Parathyroid adenoma (tissue), 2 donors: ENCODE data around the gene MISP.

Experiments
- H2AFZ ChIP-seq: fragments of 300-600 bp; sonication (generic); one replicate; pipeline ENCODE4 v1.7.0; 2017; ENCODE audit warnings: antibody characterized with exemption, mild to moderate bottlenecking
- H3K27ac ChIP-seq: fragments of 300-600 bp; sonication (generic); one replicate; pipeline ENCODE4 v1.7.0; 2017
- H3K27me3 ChIP-seq: fragments of 300-600 bp; sonication (generic); one replicate; pipeline ENCODE4 v1.7.0; 2017; ENCODE audit warnings: low read length; ENCODE audit not compliant: control insufficient read depth, insufficient read depth
- H3K36me3 ChIP-seq: fragments of 300-600 bp; sonication (generic); one replicate; pipeline ENCODE4 v1.7.0; 2017; ENCODE audit warnings: low read length; ENCODE audit not compliant: control insufficient read depth, insufficient read depth
- H3K4me1 ChIP-seq: fragments of 300-600 bp; sonication (generic); one replicate; pipeline ENCODE4 v1.7.0; 2017; ENCODE audit warnings: control low read depth
- H3K4me2 ChIP-seq: fragments of 300-600 bp; sonication (generic); one replicate; pipeline ENCODE4 v1.7.0; 2017; ENCODE audit warnings: low read length
- H3K4me3 ChIP-seq: fragments of 300-600 bp; sonication (generic); one replicate; pipeline ENCODE4 v1.7.0; 2017; ENCODE audit warnings: low read depth, low read length
- H3K79me2 ChIP-seq: fragments of 300-600 bp; sonication (generic); one replicate; pipeline ENCODE4 v1.7.0; 2017; ENCODE audit warnings: control low read depth
- H3K9ac ChIP-seq: fragments of 300-600 bp; sonication (generic); one replicate; pipeline ENCODE4 v1.7.0; 2017; ENCODE audit warnings: mild to moderate bottlenecking
- H3K9me3 ChIP-seq: fragments of 300-600 bp; sonication (generic); one replicate; pipeline ENCODE4 v1.7.0; 2017; ENCODE audit warnings: low read length; ENCODE audit not compliant: control insufficient read depth
- CTCF ChIP-seq: fragments of 300-600 bp; sonication (generic); IDR thresholded peaks from one replicate; pipeline ENCODE4 v1.7.0; 2017; ENCODE audit warnings: antibody characterized with exemption, mild to moderate bottlenecking
- donor health status: primary hyperparathyroidism.

Gene MISP

GRCh38 chr19:708154-709143 is 42.5 kb upstream of the MISP start, which contains the start of gene PALM:
Gene PALM (plus strand): TSS chr19:708935. CDS start chr19:709147, 212 bp downstream.
- no peaks in the 10 kb centered on the region for H3K4me1 ChIP-seq
- TF ChIP-seq CTCF, result peak; percentile 6

GRCh38 chr19:709196-709964 is 41.5 kb upstream of the MISP start:
- Histone ChIP-seq H2AFZ (no peak overlapping the region), H3K27ac (no peak overlapping the region), H3K4me2 (peak overlapping the region; percentile 83), H3K9ac (no peak overlapping the region), H3K9me3 (no peaks in the 10 kb centered on the region), H3K27me3 (no peaks in the 10 kb centered on the region), H3K36me3 (no peaks in the 10 kb centered on the region), H3K79me2 (no peaks in the 10 kb centered on the region), H3K4me1 (no peaks in the 10 kb centered on the region), H3K4me3 (peak overlapping the region; percentile 49)
- no peak for TF ChIP-seq CTCF

More at GRCh38 chr19:708154-709143, 42.5 kb upstream of the MISP start, which contains the start of gene PALM:
- Histone ChIP-seq H3K36me3 (no peaks in the 10 kb centered on the region), H3K9me3 (no peaks in the 10 kb centered on the region), H3K79me2 (no peaks in the 10 kb centered on the region), H3K27me3 (no peaks in the 10 kb centered on the region), H3K27ac (no peak within 1 kb of the TSS), H2AFZ (peak within 1 kb of the TSS; percentile 91), H3K4me3 (peak within 1 kb of the TSS; percentile 50), H3K9ac (no peak within 1 kb of the TSS), H3K4me2 (peak within 1 kb of the TSS; percentile 83)

- Histone ChIP-seq H3K36me3 (no peaks in the 10 kb centered on the region), H3K27ac (no peak overlapping the region), H3K4me1 (no peaks in the 10 kb centered on the region), H2AFZ (no peak overlapping the region), H3K9me3 (no peaks in the 10 kb centered on the region), H3K4me3 (no peak overlapping the region), H3K79me2 (no peaks in the 10 kb centered on the region), H3K9ac (no peak overlapping the region), H3K4me2 (peak overlapping the region; percentile 83), H3K27me3 (no peaks in the 10 kb centered on the region)
- TF ChIP-seq CTCF, result no peak
Observed at GRCh38 chr19:709965-710571, 40.8 kb upstream of the MISP start.

GRCh38 chr19:710767-711166 is 40.1 kb upstream of the MISP start:
- H3K36me3 ChIP-seq, result no peaks in the 10 kb centered on the region
- H3K4me1 ChIP-seq, result no peaks in the 10 kb centered on the region
- H3K27me3 ChIP-seq, result no peaks in the 10 kb centered on the region
- no peaks in the 10 kb centered on the region for H3K9me3 ChIP-seq
- H3K4me2 ChIP-seq, result no peak overlapping the region
- H3K27ac ChIP-seq, result no peak overlapping the region
- H3K9ac ChIP-seq, result no peak overlapping the region
- no peaks in the 10 kb centered on the region for H3K79me2 ChIP-seq
- no peak overlapping the region for H2AFZ ChIP-seq
- no peak for TF ChIP-seq CTCF
- H3K4me3 ChIP-seq, result no peak overlapping the region
